ENCODE results near the gene PDE3A. TPM values are rescaled to one million over a fixed set of nuclear protein-coding genes. Genes with fewer than 3 reads are reported as not detected.

PDE3A gene
- total RNA-seq, 1 donor: 3.9 TPM

DNA sequence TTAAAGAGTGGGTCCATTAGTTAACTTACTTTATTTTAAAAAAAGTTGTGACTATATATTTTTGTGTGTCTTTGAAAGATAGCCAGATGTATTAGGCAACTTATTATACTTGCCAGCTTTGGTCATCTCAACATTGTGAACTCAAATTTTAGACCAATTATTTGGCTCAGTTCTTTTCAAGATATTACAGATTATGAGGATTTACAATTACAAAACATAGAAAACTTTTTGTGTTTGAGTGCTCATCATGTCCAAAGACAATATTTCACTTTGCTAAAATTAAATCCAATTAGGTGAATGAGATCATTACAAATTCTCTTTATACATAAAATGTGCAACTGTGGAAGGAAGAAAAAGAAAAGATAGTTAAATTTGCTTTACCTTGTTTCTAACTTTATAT is 18.3 kb upstream of the PDE3A start:
- DNase-seq (ENCODE audit: low read depth): no peak
- no peak for TF ChIP-seq CTCF (IDR thresholded peaks at IDR 0.05; ENCODE audit: insufficient read depth, low read depth, low read length)
- H3K4me3 ChIP-seq (ENCODE audit: low read depth, low read length): no peak overlapping the region

GRCh38 chr12:20350495-20350894 is 17.8 kb upstream of the PDE3A start:
- no peak overlapping the region for H3K4me3 ChIP-seq (ENCODE audit: low read depth, low read length)
- no peak for TF ChIP-seq CTCF (IDR thresholded peaks at IDR 0.05; ENCODE audit: insufficient read depth, low read depth, low read length)
- DNase-seq (ENCODE audit: low read depth): peak; percentile 41

- no peak overlapping the region for H3K4me3 ChIP-seq (ENCODE audit: low read depth, low read length)
- DNase-seq (ENCODE audit: low read depth): no peak
- no peak for TF ChIP-seq CTCF (IDR thresholded peaks at IDR 0.05; ENCODE audit: insufficient read depth, low read depth, low read length)
Measured at GRCh38 chr12:20351406-20351805, 16.9 kb upstream of the PDE3A start.

- H3K4me3 ChIP-seq (ENCODE audit: low read depth, low read length): no peak overlapping the region
- DNase-seq (ENCODE audit: low read depth): no peak
- TF ChIP-seq CTCF (IDR thresholded peaks at IDR 0.05; ENCODE audit: insufficient read depth, low read depth, low read length): no peak
Measured at GRCh38 chr12:20356048-20356447, 12.3 kb upstream of the PDE3A start.

DNA sequence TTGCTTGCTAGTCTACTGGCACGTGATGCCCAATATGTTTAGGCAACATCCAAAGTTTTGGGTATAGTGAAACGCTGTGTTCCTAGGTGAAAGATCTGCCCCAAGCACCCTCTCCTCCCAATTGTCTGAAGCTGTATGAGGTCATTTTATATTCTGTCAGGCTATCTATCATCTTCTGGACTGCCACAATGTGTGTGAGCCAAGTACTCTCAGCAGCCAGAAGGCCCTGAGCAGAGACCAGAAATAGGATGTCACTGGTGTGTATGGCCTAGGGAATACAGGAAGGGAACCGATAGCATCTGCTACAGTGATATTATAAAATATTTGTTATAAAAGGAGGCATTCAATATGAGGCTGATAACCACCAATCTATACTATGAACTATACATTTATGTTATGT is 7.9 kb upstream of the PDE3A start:
- no peak for TF ChIP-seq CTCF (IDR thresholded peaks at IDR 0.05; ENCODE audit: insufficient read depth, low read depth, low read length)
- no peak for DNase-seq (ENCODE audit: low read depth)
- no peak overlapping the region for H3K4me3 ChIP-seq (ENCODE audit: low read depth, low read length)

- no peak for TF ChIP-seq CTCF (IDR thresholded peaks at IDR 0.05; ENCODE audit: insufficient read depth, low read depth, low read length)
- H3K4me3 ChIP-seq (ENCODE audit: low read depth, low read length): no peak overlapping the region
- DNase-seq (ENCODE audit: low read depth): no peak
Measured at GRCh38 chr12:20361416-20361815, 6.9 kb upstream of the PDE3A start.

DNA sequence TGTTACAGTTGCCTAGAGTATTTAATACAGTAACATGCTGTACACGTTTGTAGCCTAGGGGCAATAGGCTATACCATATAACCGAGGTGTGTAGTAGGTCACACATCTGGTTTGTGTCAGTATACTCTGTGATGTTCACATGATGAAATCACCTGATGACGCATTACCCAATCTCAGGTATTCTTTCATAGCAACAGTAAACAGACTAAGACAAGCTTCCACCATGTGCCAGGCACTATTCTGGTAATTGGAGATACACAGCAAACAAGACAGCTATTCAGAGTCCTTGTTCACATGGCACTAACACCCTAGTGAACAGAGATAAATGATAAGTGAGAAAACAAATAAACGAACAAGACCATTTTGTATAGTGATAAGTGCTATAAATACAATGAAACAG is 3.8 kb upstream of the PDE3A start:
- H3K4me3 ChIP-seq (ENCODE audit: low read depth, low read length): no peak overlapping the region
- TF ChIP-seq CTCF (IDR thresholded peaks at IDR 0.05; ENCODE audit: insufficient read depth, low read depth, low read length): no peak
- no peak for DNase-seq (ENCODE audit: low read depth)
